Osteocyte (in vitro differentiated cells): Measurements from ENCODE around the gene MSANTD1. TPM values are rescaled to one million over a fixed set of nuclear protein-coding genes. Genes with fewer than 3 reads are reported as not detected.

Experiments
- DNase-seq: peaks from one replicate; pipeline ENCODE4 v3.0.0; 2021; ENCODE audit warnings: mixed read lengths; ENCODE audit not compliant: unreplicated experiment; ENCODE audit errors: extremely low spot score
- H3K27ac Mint-ChIP-seq: one replicate; pipeline ENCODE4 v1.8.0; 2021; ENCODE audit warnings: mild to moderate bottlenecking, mixed read lengths; ENCODE audit not compliant: unreplicated experiment
- H3K27me3 Mint-ChIP-seq: one replicate; pipeline ENCODE4 v1.8.0; 2021; ENCODE audit warnings: mixed read lengths; ENCODE audit not compliant: unreplicated experiment
- H3K36me3 Mint-ChIP-seq: one replicate; pipeline ENCODE4 v1.8.0; 2021; ENCODE audit warnings: mixed read lengths; ENCODE audit not compliant: unreplicated experiment
- H3K4me1 Mint-ChIP-seq: one replicate; pipeline ENCODE4 v1.8.0; 2021; ENCODE audit warnings: mixed read lengths; ENCODE audit not compliant: unreplicated experiment
- H3K4me3 Mint-ChIP-seq: one replicate; pipeline ENCODE4 v1.8.0; 2021; ENCODE audit warnings: mild to moderate bottlenecking, moderate library complexity, mixed read lengths; ENCODE audit not compliant: unreplicated experiment
- H3K9me3 Mint-ChIP-seq: one replicate; pipeline ENCODE4 v1.8.0; 2021; ENCODE audit warnings: mixed read lengths; ENCODE audit not compliant: unreplicated experiment
- total RNA-seq: library from RNA; stranded (reverse); gene quantifications from 2 replicates; pipeline ENCODE4 v1.2.1, GENCODE V29; 2021
- TF ChIP-seq, protein P1 (sequence below): fragments of 200-600 bp; sonication (generic); IDR thresholded peaks from 2 replicates; pipeline ENCODE4 v1.5.0; 2021; ENCODE audit warnings: antibody characterized with exemption, mild to moderate bottlenecking, moderate library complexity

Gene MSANTD1
- total RNA-seq, 1 donor from 2014 or later, result 0.83 TPM

- H3K27ac Mint-ChIP-seq, result no peak overlapping the region
- TF ChIP-seq, protein P1, sequence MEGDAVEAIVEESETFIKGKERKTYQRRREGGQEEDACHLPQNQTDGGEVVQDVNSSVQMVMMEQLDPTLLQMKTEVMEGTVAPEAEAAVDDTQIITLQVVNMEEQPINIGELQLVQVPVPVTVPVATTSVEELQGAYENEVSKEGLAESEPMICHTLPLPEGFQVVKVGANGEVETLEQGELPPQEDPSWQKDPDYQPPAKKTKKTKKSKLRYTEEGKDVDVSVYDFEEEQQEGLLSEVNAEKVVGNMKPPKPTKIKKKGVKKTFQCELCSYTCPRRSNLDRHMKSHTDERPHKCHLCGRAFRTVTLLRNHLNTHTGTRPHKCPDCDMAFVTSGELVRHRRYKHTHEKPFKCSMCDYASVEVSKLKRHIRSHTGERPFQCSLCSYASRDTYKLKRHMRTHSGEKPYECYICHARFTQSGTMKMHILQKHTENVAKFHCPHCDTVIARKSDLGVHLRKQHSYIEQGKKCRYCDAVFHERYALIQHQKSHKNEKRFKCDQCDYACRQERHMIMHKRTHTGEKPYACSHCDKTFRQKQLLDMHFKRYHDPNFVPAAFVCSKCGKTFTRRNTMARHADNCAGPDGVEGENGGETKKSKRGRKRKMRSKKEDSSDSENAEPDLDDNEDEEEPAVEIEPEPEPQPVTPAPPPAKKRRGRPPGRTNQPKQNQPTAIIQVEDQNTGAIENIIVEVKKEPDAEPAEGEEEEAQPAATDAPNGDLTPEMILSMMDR, result no peak
- peak; percentile 69 for DNase-seq
- peaks cover 2% of the 10 kb centered on the region for H3K27me3 Mint-ChIP-seq
- no peaks in the 10 kb centered on the region for H3K4me1 Mint-ChIP-seq
- H3K36me3 Mint-ChIP-seq, result no peaks in the 10 kb centered on the region
- no peak overlapping the region for H3K4me3 Mint-ChIP-seq
- H3K9me3 Mint-ChIP-seq, result no peaks in the 10 kb centered on the region
These were observed 13.5 kb downstream of the MSANTD1 start for GRCh38 chr4:3262208-3263052.

DNA sequence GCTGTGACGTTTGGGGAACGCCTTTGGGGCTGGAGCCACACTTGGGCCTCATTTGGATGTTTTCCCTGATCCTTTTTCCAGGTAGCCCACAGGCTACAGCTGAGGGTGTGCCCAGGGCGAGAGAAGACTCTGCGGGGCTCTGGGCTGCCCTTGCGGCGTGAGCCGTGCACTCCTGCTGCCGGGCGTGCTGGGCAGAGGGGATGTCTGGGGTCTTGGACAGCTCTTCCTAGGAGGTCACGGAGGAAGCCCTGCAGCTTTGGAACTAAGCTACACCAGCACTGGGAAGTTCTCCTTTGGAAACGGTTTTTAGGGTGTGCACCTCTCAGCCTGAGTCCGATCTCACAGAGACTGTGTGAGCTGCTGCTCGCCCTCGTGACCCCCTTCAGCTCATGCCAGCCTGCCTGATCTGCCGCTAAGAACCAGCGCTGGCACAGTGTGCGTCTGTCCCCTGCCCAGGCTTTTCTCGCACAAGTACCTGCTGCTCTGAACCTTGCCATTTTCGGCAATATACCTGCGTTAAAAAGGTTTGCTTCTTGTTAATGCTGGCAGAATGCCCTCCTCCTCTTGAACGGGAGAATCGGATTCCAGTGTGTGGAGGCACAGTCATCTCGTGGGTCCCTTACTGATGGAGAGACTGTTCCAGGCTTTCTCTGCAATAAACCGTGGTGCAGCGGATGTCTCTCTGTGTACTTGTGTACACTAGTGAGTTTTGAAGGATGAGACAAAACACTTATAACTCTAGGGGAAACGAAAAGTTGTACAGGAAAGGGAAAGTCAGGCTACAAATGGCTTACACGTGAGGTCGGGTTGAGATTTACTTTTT lies 14.3 kb downstream of the MSANTD1 start:
- TF ChIP-seq, protein P1, result no peak
- DNase-seq, result peak; percentile 74
- Mint-ChIP-seq H3K27ac (no peak overlapping the region), H3K4me3 (no peak overlapping the region), H3K36me3 (no peaks in the 10 kb centered on the region), H3K4me1 (peaks cover 2% of the 10 kb centered on the region), H3K9me3 (no peaks in the 10 kb centered on the region), H3K27me3 (peaks cover 2% of the 10 kb centered on the region)

- TF ChIP-seq, protein P1, result no peak
- Mint-ChIP-seq H3K27ac (no peak overlapping the region), H3K9me3 (no peaks in the 10 kb centered on the region), H3K4me1 (peaks cover 3% of the 10 kb centered on the region), H3K36me3 (no peaks in the 10 kb centered on the region), H3K27me3 (peaks cover 2% of the 10 kb centered on the region), H3K4me3 (no peak overlapping the region)
- DNase-seq, result no peak
These were observed 14.9 kb downstream of the MSANTD1 start for GRCh38 chr4:3263876-3264193.

GRCh38 chr4:3266076-3266475 lies 17.1 kb downstream of the MSANTD1 start:
- peaks cover 3% of the 10 kb centered on the region for H3K4me1 Mint-ChIP-seq
- no peak overlapping the region for H3K27ac Mint-ChIP-seq
- TF ChIP-seq, protein P1, result no peak
- no peaks in the 10 kb centered on the region for H3K36me3 Mint-ChIP-seq
- H3K4me3 Mint-ChIP-seq, result no peak overlapping the region
- no peaks in the 10 kb centered on the region for H3K9me3 Mint-ChIP-seq
- H3K27me3 Mint-ChIP-seq, result peaks cover 3% of the 10 kb centered on the region
- DNase-seq, result peak; percentile 76
